Measurements from ENCODE around the gene CAMK2D.

- TF ChIP-seq, protein P1, sequence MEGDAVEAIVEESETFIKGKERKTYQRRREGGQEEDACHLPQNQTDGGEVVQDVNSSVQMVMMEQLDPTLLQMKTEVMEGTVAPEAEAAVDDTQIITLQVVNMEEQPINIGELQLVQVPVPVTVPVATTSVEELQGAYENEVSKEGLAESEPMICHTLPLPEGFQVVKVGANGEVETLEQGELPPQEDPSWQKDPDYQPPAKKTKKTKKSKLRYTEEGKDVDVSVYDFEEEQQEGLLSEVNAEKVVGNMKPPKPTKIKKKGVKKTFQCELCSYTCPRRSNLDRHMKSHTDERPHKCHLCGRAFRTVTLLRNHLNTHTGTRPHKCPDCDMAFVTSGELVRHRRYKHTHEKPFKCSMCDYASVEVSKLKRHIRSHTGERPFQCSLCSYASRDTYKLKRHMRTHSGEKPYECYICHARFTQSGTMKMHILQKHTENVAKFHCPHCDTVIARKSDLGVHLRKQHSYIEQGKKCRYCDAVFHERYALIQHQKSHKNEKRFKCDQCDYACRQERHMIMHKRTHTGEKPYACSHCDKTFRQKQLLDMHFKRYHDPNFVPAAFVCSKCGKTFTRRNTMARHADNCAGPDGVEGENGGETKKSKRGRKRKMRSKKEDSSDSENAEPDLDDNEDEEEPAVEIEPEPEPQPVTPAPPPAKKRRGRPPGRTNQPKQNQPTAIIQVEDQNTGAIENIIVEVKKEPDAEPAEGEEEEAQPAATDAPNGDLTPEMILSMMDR (conservative IDR thresholded peaks at IDR 0.05; ENCODE audit: low read length) = no peak
- no peak for TF ChIP-seq EZH2phosphoT487 (IDR thresholded peaks at IDR 0.05; ENCODE audit: borderline replicate concordance, low read depth, low read length)
Measured at GRCh38 chr4:113534711-113535110, 226.8 kb downstream of the CAMK2D start.

Measured in OCI-LY7 (cell line).